CMK (cell line): Measurements from ENCODE around the gene TIMP4.

ENCODE experiments used
- DNase-seq: peaks from one replicate; pipeline ENCODE4 v3.0.0-alpha.2; 2010; ENCODE audit warnings: low read depth

The TIMP4 gene

DNA sequence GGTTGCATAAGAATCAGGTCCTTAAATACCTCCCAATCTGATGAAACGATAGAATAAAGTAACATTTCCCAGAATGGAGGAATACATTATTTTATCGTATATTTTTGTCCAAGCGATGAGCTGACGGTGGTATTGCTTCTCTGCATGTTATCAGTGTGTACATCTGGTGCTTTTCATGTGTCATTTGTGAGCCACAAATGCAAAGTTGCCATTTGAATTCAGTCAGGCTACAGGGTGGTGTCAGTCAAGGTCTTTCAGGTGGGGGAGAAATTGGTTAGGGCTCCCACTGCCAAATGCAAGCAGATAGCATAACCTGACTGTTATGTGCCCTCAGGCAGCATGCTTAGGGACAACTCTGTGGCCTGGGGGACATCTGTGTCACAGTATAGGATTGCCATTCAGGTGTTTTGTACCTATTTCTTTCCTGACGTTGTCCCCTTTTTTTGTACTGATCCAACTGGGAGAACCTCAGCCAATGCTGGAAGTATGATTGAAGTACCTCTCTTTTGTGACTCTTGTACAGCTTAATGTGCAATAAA lies 26.5 kb upstream of the TIMP4 start:
- DNase-seq = no peak

DNA sequence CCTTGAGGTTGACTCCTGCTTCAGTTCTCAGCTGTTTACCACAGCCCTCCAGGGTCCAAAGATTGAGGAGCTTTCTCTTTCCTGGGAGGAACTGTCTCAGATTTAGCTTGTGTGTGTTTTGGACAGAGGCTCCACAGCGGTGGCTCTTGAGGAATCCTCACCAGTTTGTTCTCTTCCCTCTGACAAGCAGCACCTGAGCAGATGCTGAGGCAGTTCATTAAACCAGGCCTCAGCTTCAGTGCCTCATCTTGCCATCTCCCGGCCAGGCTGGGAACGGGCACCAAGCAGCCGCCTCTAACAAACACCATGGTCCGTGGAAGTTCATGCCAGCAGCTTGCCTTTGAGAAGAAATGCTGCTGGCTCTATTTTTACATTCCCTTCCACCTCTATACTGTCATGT lies 25.8 kb upstream of the TIMP4 start:
- no peak for DNase-seq

DNA sequence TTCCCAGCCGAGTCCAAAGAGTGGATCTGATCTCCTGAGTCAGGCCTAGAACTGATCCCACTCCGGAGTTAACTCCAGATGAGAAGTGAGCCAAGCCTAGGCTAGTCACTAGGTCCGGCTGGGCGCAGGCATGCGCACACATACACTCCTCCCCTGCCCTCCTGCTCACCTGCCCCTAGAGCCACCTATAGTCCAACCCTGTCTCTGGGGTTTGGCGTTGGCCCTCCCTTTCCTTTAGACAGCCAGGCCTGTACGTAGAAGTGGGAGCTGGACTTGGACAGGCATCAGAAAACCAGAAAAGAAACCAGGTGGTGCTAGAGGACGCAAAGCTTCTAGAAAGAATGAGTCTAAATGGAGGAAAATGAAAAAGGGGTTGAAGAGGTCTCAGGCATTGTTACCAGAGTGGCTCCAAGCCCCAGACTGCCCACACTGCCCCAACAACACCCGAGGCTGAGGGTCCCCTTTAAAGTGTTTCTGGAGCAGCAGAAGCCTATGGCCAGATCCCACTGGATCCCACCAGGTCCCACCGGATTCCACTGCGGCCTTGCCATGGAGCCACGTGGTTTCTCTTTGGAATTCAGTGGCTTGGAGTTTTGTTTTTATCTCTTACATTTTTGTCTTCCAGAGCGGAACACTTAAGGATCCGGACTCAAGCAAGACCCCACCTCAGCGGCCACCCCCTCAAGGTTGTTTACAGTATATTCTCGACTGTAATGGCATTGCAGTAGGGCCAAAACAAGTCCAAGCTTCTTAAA lies 24.2 kb upstream of the TIMP4 start:
- no peak for DNase-seq

DNA sequence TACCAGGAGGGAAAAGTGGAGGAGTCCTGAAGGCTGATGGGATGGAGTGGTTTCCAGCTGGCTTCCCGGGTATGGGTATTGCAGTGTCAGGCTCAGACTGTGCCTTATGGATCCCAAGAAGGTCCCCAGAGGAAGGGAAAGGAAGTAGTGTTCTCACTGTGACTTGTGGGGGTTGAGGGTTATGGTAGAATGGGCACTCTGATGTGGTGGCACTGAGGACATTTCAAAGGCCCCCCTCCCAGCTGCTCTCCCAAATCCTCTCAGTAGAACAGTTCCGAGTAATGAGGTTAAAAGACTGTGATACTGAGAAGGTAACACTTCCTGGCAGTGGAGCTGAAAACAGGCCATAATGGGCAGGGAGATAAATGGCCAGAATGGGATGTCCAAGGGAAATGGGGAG lies 23.1 kb upstream of the TIMP4 start:
- DNase-seq = no peak

DNA sequence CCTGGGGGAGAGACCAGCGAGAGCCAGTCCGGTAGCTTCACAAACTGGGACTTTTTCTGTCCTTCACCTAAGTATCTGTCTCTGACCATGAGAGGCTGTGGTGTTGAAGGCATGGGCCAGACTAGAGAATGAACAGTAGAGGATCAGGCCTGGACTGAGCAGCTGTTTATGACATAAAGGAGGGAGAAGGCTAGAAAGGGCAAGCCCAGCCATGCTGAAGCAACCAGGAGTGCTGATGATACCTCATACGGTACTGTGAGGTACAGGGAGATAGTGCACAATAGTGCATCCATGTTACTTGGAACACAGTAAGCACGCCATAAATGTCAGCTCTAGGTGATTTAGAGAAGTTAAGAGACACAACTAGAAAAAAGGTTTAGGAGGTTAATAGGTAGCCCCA lies 22.6 kb upstream of the TIMP4 start:
- no peak for DNase-seq

DNA sequence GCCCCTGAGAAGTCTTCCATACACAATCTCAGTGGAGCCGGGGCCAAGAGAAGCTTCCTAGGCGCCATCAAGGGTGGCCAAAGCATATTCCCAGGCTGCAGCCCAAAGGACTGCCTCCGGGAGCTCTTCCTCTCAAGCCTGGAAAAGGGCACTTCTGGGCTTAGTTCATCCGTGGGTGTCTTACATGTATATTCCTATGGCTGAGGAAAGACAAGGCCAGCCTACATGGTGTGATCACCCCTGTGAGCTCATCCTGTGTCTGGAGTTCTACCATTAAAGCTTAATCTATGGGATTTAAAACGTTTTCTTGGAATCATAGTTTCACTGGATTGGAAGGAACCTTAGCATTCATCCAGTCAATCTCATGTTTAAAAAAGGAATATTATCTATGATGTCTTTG lies 21.9 kb upstream of the TIMP4 start:
- no peak for DNase-seq

DNA sequence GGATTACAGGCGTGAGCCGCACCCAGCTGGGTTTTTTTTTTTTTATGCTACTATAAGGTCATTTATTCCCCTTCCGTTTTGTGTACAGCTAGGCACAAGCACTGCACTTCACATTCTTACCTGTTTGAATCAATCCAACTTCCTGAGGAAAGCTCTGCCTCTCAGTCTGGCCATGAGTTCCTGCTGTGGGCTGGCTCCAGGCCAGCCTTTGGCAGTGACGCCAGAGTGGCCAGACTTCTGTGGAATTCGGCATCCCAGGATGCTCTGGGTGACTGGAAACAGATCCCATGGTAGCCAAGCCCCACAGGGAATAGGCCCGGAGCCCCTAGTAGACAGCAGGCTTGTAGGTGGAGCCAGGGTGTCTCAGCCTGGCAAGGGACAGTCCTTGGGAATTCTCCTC lies 21.5 kb upstream of the TIMP4 start:
- DNase-seq = no peak

DNA sequence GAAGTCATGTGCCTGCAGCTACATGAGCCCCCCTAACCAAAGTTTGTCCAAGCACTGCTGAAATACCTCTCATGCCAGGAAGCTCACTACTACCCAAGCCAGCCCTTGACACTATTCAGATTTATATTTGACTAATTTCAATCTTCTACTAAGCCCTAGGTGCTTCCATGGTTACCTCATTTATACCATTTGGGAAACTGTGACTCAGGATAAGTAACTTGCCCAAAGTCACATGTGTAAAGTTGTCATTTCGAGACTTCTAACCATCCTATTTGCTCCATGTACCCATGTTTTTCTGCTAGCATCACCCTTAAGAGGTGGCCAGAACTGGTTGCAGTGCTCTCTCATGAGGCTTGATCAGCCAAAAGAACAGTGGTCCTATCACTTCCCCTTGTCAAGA lies 20.7 kb upstream of the TIMP4 start:
- DNase-seq = no peak

DNA sequence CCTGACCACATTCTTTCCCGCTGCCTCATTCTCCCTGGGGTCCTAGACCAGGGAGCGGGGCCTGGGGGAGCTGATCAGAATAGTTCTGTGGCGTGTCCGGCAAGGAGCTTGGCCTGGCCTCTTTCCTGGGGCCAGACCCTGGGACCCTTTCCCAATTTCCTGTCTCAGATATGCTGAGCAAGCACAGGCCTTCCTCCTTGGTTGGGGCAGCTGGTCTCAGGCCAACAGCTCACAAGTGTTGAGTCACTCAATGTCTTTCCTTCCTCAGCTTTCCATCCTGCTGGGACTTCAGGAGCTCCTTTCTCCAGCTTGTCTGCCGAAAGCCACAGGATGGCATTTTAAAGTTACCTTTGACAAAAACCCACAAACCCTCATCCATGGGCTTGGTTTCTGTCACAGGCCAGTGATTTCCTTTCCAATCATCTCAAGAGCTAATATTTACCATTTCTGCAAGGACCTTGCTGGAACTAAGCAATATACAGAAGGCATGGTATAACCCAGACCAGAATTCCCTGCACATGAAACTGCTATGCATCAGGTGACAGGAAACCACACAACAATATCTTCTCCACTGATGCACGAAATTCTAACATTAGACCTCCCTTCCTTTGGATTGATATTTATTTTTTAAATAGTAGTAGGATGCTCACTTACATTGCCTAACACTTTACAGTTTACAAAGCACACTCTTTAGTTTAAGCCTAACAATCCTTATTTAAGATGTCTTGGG lies 19.5 kb upstream of the TIMP4 start:
- no peak for DNase-seq

DNA sequence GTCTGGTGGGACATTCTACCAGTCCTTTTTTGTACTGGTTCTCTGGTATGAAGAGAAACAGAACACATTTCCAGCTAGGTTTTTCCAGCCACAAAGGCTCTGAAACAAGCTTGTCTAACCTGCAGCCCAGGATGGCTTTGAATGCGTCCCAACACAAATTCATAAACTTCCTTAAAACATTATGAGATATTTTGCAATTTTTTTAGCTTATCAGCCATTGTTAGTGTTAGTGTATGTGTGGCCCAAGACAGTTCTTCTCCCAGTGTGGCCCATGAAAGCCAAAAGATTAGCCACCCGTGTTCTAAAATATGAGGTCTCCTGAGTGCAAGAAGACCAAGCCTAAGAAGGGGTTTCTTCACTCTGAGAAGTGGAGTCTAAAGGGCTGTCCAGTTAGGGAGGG lies 18.4 kb upstream of the TIMP4 start:
- no peak for DNase-seq

DNA sequence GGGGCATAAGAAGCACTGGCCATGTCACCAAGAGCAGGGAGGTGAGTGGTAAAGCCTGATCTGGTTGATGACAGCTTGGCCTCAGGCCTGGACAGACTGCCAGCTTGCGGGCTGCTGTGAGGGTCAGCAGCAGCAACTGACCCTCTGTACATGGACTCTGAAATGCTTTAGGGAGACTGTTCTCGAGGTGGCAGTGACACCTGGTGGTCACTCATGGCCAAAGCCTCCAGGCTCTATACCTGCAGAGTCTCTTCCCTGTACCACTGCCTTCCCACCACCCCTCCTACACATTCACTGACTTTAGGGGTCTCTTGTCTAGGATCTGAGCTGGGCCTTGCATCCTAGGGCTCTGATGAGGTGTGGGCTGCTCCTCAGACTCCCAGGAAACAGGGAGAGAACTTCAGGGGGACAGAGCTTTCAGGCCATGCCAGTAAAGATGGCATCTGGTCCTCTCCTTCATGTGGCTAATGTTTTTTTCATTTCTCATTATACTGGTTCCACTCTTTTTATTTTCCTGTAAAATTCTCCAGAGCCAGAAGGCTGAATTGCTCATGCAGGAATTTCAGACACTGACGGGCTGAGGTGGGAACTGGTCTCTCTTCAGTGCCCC lies 17.2 kb upstream of the TIMP4 start:
- no peak for DNase-seq

DNA sequence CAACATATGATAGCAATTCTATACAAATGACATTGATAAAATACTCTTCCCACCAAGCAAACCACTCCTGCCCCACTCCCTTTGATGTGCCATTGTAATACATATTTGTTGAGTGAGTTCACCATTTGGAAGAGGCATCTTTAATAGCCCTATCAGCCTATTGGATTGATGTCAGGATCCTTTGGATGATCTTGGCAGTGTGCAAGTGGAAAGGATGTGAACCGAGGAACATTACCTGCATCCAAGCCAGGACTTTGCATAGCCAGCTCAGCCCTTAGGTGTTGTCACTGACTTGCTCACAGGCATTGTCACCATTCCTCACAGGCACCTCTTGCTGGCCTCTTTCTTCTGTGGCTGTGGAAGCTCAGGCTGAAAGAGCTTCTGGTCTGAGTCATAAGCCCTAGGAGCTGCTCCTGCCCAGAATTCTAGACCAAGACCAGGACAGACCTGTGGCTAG lies 16.5 kb upstream of the TIMP4 start:
- DNase-seq = no peak

DNA sequence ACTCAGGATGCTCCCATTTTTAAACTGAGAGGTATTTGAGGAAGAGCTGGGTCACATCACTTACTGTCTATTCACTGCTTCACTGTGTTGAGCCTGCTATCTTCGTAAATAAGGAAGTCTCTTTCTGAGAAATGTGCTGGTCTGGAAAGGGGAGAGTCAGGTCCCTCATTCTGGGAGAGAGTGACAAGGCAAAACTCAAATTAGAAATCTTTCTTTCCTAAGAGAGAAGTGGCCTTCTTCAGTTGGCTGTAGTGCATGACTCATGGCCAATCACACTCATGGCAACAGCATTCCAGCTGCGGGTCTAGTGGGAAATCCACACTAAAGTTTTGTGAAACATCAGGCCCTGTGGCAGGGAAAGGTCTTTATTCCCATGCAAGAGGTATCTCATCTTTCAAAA lies 11.5 kb upstream of the TIMP4 start:
- no peak for DNase-seq

DNA sequence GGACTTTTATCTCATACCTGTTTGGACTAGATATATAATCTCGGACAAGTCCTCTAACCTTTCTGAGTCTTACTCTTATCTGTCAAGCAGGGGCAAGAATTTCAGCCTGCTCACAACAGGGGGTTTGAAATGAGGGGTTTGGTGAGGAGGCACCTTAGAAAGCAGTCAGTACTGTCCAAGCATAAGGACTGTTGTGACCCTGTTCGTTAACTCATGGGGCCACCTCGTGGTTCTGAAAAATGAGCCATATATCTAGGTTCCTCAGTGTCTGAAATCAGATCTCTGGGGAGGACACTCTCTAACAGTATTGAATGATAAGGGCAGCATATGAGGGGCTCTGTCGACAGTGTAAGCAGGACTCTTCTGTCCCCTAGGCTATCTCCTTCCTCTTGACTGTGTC lies 7.2 kb upstream of the TIMP4 start:
- no peak for DNase-seq

DNA sequence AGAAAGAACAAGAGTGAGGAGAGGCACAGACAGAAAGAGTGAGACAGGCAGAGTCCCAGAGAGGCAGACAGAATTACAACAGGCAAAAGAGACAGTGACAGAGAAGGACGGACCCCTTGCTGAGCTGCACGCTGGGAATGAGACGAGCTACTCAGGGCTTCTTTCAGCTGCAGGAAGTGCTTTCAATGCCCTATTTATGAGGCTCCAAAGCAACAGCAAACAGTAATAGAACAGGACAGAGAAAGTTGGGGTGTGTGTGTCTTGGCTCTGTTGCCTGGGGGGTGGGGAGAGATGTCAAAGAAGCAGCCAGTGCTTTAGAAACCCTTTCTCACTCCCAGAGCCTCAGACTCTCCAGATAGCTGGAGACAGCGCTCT lies 502 bp upstream of the TIMP4 start:
- no peak for DNase-seq

DNA sequence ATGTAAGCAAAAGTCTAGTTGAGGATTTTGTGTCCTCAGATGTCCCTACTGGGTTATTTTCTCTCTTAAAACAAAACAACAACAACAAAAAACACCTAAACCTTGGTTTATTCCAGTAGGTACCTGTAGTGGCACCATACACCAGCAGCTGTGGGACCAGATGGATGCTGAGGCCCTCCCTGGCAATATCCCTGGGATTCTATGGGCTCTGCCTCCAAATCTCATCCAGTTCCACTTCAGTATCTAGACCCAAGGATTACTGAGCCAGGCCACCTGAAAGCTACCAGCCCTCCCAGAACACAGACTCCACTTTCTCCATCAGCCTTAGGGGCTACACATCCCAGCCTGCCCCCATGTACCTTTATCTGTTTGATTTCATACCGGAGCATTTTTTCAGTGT lies 1.7 kb downstream of the TIMP4 start:
- no peak for DNase-seq

DNA sequence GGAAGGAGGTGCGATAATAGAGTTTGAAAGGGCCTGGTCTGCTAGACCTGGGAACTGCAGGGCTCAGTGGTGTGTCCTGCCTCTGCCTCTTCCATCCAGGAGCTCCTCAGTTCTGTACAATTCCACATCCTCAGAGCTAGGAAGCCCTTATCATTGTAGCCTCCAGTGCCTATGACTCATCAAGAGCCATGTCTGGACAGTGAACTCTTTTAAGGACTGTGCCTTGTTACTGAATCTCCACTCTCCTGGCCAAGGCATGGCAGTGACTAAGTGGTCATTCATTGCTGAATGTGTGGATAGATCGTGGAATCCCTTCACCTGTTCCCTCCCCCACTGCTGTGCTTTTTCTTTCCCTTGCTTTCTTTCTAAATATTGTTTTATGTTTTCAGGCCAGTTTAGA lies 2.9 kb downstream of the TIMP4 start:
- DNase-seq = no peak

DNA sequence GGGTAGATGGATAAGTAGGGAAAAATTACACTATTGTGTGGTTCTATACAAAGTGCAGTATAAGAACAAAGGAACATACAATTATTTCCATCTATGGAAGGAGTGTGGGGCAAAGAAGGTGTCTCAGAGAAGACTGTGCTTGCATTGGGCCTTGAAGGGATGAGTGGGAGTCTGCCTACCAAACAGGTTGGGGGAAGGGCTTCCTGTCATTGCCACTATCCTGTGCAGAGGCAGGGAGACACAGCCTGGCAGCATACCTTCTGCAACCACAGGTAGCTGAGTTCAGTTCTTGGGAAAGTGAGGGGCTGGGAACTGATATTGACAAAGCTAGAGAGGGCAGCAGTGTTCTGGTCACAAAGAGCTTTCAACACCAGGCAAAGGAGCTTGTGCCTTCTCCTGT lies 3.4 kb downstream of the TIMP4 start:
- no peak for DNase-seq

DNA sequence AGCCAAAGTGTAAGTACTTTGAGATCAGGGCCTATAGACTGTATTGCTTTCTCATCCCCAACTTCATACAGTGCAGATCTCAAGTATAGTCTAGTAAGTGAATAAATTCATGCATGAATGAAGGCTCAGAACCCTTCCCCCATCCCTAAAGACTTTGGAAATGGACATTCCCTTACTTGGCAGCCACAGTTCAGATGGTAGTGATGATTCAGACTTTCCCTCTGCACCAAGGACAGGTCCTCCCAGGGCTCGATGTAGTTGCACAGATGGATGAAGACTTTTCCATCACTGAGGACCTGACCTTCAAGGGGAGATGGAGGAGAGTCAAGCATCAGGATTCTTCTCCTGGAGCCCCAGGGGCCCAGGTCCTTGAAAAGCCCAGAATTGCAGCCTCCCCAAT lies 4.6 kb downstream of the TIMP4 start:
- no peak for DNase-seq

DNA sequence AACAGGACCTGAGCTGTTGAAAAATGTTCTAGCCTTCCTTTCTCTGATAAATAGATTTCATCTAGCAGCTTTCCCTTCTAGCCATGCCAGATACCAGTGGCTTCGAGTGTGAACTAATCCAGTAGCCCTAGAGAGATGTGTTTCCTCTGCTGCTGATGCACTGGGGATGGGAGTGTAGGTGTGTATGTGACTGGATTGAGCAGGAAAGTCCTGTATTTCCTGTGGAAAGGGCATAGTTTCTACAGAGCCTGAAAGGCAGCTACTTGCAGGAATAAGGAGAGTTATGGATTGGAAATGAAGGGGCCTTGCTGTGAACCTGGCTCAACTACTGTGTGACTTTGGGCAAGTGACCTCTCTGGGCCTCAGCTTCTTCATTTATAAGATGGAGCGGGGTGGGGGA lies 8.6 kb downstream of the TIMP4 start:
- DNase-seq = no peak

DNA sequence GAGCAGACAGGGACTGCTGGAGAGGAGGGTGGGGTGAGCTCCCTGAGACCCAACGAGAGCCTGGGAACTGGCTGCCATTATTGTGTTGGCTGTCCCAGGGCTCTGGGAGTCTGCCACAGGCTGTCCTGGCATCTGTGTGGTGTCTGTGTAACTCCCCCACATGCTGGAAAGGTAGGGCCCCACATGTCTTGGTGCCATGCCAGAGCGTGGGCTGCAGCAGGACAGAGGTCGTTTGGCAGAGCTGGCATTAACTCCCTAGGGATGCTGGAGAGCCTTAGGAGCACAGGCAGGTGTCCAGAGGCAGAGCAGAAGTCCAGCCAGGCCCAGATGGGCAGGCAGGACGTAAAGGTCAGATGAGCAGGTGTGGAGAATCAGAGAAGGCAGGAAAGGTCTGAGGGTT lies 9.7 kb downstream of the TIMP4 start:
- no peak for DNase-seq

DNA sequence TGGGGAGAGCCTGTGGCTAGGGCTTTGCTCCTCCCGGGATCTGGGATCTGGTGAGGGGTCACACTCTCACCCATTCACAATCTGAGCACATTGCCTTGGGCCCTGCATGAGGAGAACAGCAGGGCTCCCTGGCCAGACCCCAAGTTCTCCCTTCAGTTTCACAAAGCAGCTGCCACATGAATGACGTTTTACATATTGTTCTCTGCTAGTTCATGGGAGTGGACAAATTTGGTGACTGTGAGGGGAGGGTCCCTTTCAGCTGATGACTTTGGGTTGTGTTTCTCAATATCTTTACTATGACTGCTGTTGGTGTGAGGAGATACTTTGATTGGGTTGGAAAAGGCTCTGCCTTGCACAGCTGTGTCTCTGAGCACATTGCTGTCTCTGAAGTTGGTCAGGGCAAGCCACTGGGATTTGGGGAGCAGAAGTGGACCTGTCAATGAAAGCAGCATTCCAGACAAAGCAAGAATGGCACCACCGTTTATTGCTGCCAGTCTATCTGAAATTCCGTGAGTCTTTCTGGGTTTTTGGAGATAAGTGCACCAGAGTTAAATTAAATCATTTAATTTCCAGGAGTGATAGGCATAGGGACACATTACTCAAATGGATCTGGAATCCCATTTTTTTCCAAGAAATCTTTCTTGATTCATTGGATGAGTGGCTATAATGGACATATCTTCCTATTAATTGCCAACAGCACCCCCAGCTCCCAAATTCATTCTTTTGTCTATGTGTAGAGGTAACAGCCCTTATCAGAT lies 10.3 kb downstream of the TIMP4 start:
- DNase-seq = no peak
